Peyer's patch (tissue), 4 donors: ENCODE results near the gene ATP11A.

ENCODE experiments used
- POLR2A ChIP-seq, 2 donors: fragments of 450-650 bp; IDR thresholded peaks; one replicate each; pipeline ENCODE4 v1.5.1; 2017; ENCODE audit warnings: antibody characterized with exemption in 2 of 2, mild to moderate bottlenecking in 2 of 2, moderate library complexity in 2 of 2
- TF ChIP-seq, protein P1 (sequence below), 6 experiments: fragments of 450-650 bp in 4 of 6; fragments of 200-600 bp in 2 of 6; sonication (generic) in 1 of 6; IDR thresholded peaks; one replicate each; pipeline ENCODE4 v1.5.1; 2017 to 2019; ENCODE audit warnings: antibody characterized with exemption in 6 of 6, mild to moderate bottlenecking in 3 of 6, moderate library complexity in 1 of 6

DNA sequence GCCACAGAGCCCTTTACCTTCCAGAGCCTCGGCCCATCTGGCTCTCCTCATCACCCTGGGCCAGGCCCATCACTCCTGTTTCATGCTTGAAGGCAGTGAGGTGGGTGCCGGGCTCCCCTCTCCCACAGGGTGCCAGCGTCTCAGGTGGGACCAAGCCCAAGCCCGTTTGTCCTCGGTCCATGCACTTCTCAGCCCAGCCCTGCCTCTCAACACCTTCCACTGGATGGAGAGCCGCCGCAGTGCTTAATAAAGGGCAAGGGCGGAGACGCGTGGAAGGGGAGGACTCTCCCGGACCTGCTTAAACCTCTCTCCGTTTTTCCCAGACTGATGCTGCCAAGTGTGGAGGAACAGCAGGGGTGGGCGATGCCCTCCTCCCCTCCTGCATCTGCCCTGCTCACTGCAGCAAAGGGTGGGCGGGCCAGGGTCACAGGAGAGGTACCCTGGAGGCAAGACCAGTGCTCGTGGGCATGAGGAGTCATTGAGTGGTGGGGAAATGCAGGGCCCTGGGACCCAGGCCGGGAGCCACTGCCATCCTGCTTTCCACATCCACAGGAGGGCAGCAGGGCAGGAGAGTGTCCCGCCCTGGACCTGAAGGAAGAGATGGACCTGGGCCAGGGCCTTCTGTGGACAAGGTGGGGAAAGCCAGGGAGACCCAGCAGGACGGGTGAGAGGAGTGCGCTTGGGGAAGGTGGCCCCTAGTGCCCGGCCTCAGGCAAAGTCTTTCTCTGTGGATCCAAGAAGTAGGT is 9.7 kb upstream of the ATP11A start:
- TF ChIP-seq, protein P1, sequence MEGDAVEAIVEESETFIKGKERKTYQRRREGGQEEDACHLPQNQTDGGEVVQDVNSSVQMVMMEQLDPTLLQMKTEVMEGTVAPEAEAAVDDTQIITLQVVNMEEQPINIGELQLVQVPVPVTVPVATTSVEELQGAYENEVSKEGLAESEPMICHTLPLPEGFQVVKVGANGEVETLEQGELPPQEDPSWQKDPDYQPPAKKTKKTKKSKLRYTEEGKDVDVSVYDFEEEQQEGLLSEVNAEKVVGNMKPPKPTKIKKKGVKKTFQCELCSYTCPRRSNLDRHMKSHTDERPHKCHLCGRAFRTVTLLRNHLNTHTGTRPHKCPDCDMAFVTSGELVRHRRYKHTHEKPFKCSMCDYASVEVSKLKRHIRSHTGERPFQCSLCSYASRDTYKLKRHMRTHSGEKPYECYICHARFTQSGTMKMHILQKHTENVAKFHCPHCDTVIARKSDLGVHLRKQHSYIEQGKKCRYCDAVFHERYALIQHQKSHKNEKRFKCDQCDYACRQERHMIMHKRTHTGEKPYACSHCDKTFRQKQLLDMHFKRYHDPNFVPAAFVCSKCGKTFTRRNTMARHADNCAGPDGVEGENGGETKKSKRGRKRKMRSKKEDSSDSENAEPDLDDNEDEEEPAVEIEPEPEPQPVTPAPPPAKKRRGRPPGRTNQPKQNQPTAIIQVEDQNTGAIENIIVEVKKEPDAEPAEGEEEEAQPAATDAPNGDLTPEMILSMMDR (IDR thresholded peaks at IDR 0.05): no peak
- TF ChIP-seq POLR2A (IDR thresholded peaks at IDR 0.05): no peak
